Neural crest cell (in vitro differentiated cells): ENCODE measurements around the gene RIOX2. TPM values are rescaled to one million over a fixed set of nuclear protein-coding genes. Genes with fewer than 3 reads are reported as not detected.
A peak's percentile ranks its signal among the peaks of the same experiment; 100 is the strongest.

Experiments used
- DNase-seq: peaks from one replicate; pipeline ENCODE4 v3.0.0; 2021; ENCODE audit warnings: low read depth, mixed read lengths, low spot score
- H3K27ac Mint-ChIP-seq: one replicate; pipeline ENCODE4 v1.8.0; 2021; ENCODE audit warnings: mild to moderate bottlenecking, mixed read lengths; ENCODE audit not compliant: unreplicated experiment
- H3K27me3 Mint-ChIP-seq: 2 replicates; pipeline ENCODE4 v1.8.0; 2021; ENCODE audit warnings: low read depth, mild to moderate bottlenecking, mixed read lengths
- H3K36me3 Mint-ChIP-seq: 2 replicates; pipeline ENCODE4 v1.8.0; 2021; ENCODE audit warnings: low read depth, mild to moderate bottlenecking, mixed read lengths
- H3K4me1 Mint-ChIP-seq: 2 replicates; pipeline ENCODE4 v1.8.0; 2021; ENCODE audit warnings: mixed read lengths
- H3K4me3 Mint-ChIP-seq: one replicate; pipeline ENCODE4 v1.8.0; 2021; ENCODE audit warnings: mild to moderate bottlenecking, mixed read lengths
- H3K9me3 Mint-ChIP-seq: 2 replicates; pipeline ENCODE4 v1.8.0; 2021; ENCODE audit warnings: mixed read lengths
- CTCF ChIP-seq: fragments of 200-600 bp; sonication (generic); conservative IDR thresholded peaks from 2 replicates; pipeline ENCODE4 v1.5.0; 2021; ENCODE audit warnings: antibody characterized with exemption, mild to moderate bottlenecking
- total RNA-seq: library from RNA; stranded (reverse); gene quantifications from 2 replicates; pipeline ENCODE4 v1.2.1, GENCODE V29; 2021

RIOX2 gene
- total RNA-seq, 1 donor from 2014 or later = 21.0 TPM

GRCh38 chr3:97969541-97969940, 2.7 kb downstream of the RIOX2 start:
- TF ChIP-seq CTCF = no peak
- H3K9me3 Mint-ChIP-seq = no peaks in the 10 kb centered on the region
- no peak overlapping the region for H3K27ac Mint-ChIP-seq
- peaks cover 2% of the 10 kb centered on the region for H3K27me3 Mint-ChIP-seq
- H3K36me3 Mint-ChIP-seq = peaks cover 2% of the 10 kb centered on the region
- peaks cover 24% of the 10 kb centered on the region for H3K4me1 Mint-ChIP-seq
- no peak for DNase-seq
- no peak overlapping the region for H3K4me3 Mint-ChIP-seq

- Mint-ChIP-seq H3K4me3 (no peak overlapping the region), H3K9me3 (no peaks in the 10 kb centered on the region), H3K4me1 (peaks cover 24% of the 10 kb centered on the region), H3K36me3 (peaks cover 5% of the 10 kb centered on the region), H3K27me3 (peaks cover 2% of the 10 kb centered on the region), H3K27ac (no peak overlapping the region)
- peak; percentile 7 for TF ChIP-seq CTCF
- DNase-seq = no peak
Measured at GRCh38 chr3:97968376-97968775, 3.9 kb downstream of the RIOX2 start.

GRCh38 chr3:97967966-97968365, 4.3 kb downstream of the RIOX2 start:
- no peak for DNase-seq
- peak; percentile 26 for TF ChIP-seq CTCF
- no peak overlapping the region for H3K27ac Mint-ChIP-seq
- peaks cover 2% of the 10 kb centered on the region for H3K27me3 Mint-ChIP-seq
- H3K4me3 Mint-ChIP-seq = no peak overlapping the region
- peaks cover 5% of the 10 kb centered on the region for H3K36me3 Mint-ChIP-seq
- H3K4me1 Mint-ChIP-seq = peaks cover 24% of the 10 kb centered on the region
- H3K9me3 Mint-ChIP-seq = no peaks in the 10 kb centered on the region

- no peak overlapping the region for H3K27ac Mint-ChIP-seq
- H3K4me3 Mint-ChIP-seq = no peak overlapping the region
- H3K9me3 Mint-ChIP-seq = no peaks in the 10 kb centered on the region
- H3K4me1 Mint-ChIP-seq = peaks cover 12% of the 10 kb centered on the region
- no peak for TF ChIP-seq CTCF
- H3K36me3 Mint-ChIP-seq = peaks cover 3% of the 10 kb centered on the region
- H3K27me3 Mint-ChIP-seq = no peaks in the 10 kb centered on the region
- no peak for DNase-seq
Measured at GRCh38 chr3:97960993-97961766, 11.1 kb downstream of the RIOX2 start.

GRCh38 chr3:97960551-97960950, 11.7 kb downstream of the RIOX2 start:
- Mint-ChIP-seq H3K4me1 (peaks cover 12% of the 10 kb centered on the region), H3K36me3 (peaks cover 3% of the 10 kb centered on the region), H3K27ac (no peak overlapping the region), H3K4me3 (no peak overlapping the region), H3K9me3 (no peaks in the 10 kb centered on the region), H3K27me3 (no peaks in the 10 kb centered on the region)
- DNase-seq = no peak
- no peak for TF ChIP-seq CTCF
